ENCODE results near the gene DDN.

DDN gene

GRCh38 chr12:48980953-48981756 is 18.0 kb downstream of the DDN start:
- no peak for DNase-seq (ENCODE audit: low read depth, low spot score)
- peaks cover 86% of the 10 kb centered on the region for H3K27me3 ChIP-seq (ENCODE audit: control insufficient read depth, insufficient read depth, low read length)
- H3K4me3 ChIP-seq (ENCODE audit: low read length): peak overlapping the region; percentile 18; the same call in 1 of the 2 replicates
- H3K27ac ChIP-seq (ENCODE audit: low read length): no peak overlapping the region
- no CpG with 5 or more reads among the region's 91 CpGs for WGBS (ENCODE audit: insufficient coverage, insufficient read length)
- H3K4me1 ChIP-seq (ENCODE audit: control insufficient read depth, insufficient read depth, low read length): peaks cover 12% of the 10 kb centered on the region
- H3K9me3 ChIP-seq (ENCODE audit: control insufficient read depth, insufficient read depth, low read length): no peaks in the 10 kb centered on the region
- H3K36me3 ChIP-seq (ENCODE audit: control insufficient read depth, insufficient read depth, low read length): no peaks in the 10 kb centered on the region; the same call in 1 of the 2 replicates

DNA sequence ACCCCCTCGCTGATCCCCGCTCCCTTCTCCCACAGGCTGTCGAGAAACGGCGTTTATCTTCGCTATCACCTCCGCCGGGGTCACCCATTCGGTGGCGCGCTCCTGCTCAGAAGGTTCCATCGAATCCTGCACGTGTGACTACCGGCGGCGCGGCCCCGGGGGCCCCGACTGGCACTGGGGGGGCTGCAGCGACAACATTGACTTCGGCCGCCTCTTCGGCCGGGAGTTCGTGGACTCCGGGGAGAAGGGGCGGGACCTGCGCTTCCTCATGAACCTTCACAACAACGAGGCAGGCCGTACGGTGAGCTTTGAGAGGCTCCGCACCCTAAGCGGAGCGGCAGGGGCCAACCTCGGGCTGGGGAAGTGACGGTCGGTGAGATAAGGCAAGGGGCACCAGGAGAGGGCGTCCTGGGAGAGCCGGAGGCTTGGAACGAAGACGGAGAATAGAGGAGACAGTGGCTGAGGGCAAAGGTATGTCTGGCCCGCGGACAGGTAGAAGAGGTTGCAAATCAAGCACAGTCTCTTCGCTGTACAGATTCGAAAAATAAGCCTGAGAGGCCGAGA is 18.7 kb downstream of the DDN start:
- peaks cover 88% of the 10 kb centered on the region for H3K27me3 ChIP-seq (ENCODE audit: control insufficient read depth, insufficient read depth, low read length)
- no peaks in the 10 kb centered on the region for H3K9me3 ChIP-seq (ENCODE audit: control insufficient read depth, insufficient read depth, low read length)
- no peak for DNase-seq (ENCODE audit: low read depth, low spot score)
- no peak overlapping the region for H3K27ac ChIP-seq (ENCODE audit: low read length)
- peak overlapping the region; percentile 18; the same call in 1 of the 2 replicates for H3K4me3 ChIP-seq (ENCODE audit: low read length)
- WGBS (ENCODE audit: insufficient coverage, insufficient read length): no CpG with 5 or more reads among the region's 46 CpGs
- no peaks in the 10 kb centered on the region; the same call in 1 of the 2 replicates for H3K36me3 ChIP-seq (ENCODE audit: control insufficient read depth, insufficient read depth, low read length)
- peaks cover 12% of the 10 kb centered on the region for H3K4me1 ChIP-seq (ENCODE audit: control insufficient read depth, insufficient read depth, low read length)

- Histone ChIP-seq H3K27ac (ENCODE audit: low read length) (no peak overlapping the region), H3K4me3 (ENCODE audit: low read length) (no peak overlapping the region; the same call in 1 of the 2 replicates), H3K36me3 (ENCODE audit: control insufficient read depth, insufficient read depth, low read length) (no peaks in the 10 kb centered on the region; the same call in 1 of the 2 replicates), H3K4me1 (ENCODE audit: control insufficient read depth, insufficient read depth, low read length) (peaks cover 12% of the 10 kb centered on the region), H3K27me3 (ENCODE audit: control insufficient read depth, insufficient read depth, low read length) (peaks cover 83% of the 10 kb centered on the region), H3K9me3 (ENCODE audit: control insufficient read depth, insufficient read depth, low read length) (no peaks in the 10 kb centered on the region)
- DNase-seq (ENCODE audit: low read depth, low spot score): no peak
- no CpG with 5 or more reads among the region's 55 CpGs for WGBS (ENCODE audit: insufficient coverage, insufficient read length)
These were observed 19.4 kb downstream of the DDN start for GRCh38 chr12:48979602-48980388.

DNA sequence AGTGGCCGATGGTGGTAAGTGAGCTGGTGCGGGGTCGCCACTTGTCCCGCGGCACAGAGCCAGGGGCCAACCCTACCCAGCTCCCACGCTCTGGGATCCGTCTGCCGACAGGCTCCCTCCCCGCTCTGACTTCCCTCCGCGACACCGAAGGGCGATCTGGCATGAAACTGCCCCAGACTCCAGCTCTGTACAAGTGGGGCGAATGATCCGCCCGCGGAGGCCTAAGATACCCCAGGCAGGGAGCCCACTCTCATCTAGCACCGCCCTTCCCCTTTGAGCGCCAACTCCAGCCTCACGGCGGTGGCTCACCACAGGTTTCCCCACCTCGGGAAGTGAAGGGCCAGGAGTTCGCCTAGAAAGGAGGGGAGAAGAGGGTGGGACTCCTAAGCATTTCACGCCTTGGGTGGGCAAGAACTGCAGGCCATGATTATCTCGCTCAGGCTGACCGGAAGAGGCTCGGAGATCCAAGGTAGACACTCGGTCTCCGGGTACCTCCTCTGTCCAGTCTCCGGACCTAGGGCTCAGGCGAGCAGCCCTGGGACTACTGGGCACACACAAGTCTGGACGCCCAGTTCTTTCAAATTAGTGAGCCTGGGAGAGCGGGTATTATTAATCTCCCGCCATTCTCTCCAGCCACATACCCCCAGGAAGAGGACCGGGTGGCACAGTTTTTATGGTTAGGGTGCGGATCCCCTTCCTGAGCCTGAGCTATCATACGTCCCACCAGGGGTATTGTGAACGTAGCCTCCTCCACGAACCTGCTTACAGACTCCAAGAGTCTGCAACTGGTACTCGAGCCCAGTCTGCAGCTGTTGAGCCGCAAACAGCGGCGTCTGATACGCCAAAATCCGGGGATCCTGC is 20.2 kb downstream of the DDN start:
- H3K4me3 ChIP-seq (ENCODE audit: low read length): no peak overlapping the region; the same call in 1 of the 2 replicates
- DNase-seq (ENCODE audit: low read depth, low spot score): no peak
- peaks cover 82% of the 10 kb centered on the region for H3K27me3 ChIP-seq (ENCODE audit: control insufficient read depth, insufficient read depth, low read length)
- H3K4me1 ChIP-seq (ENCODE audit: control insufficient read depth, insufficient read depth, low read length): peaks cover 13% of the 10 kb centered on the region
- H3K36me3 ChIP-seq (ENCODE audit: control insufficient read depth, insufficient read depth, low read length): no peaks in the 10 kb centered on the region; the same call in 1 of the 2 replicates
- no peak overlapping the region for H3K27ac ChIP-seq (ENCODE audit: low read length)
- no CpG with 5 or more reads among the region's 45 CpGs for whole genome bisulfite sequencing (ENCODE audit: insufficient coverage, insufficient read length)
- H3K9me3 ChIP-seq (ENCODE audit: control insufficient read depth, insufficient read depth, low read length): no peaks in the 10 kb centered on the region

- H3K4me3 ChIP-seq (ENCODE audit: low read length): peak within 1 kb of the TSS; percentile 14; the same call in 1 of the 2 replicates
- DNase-seq (ENCODE audit: low read depth, low spot score): no peak
- H3K4me1 ChIP-seq (ENCODE audit: control insufficient read depth, insufficient read depth, low read length): peaks cover 13% of the 10 kb centered on the region
- no CpG with 5 or more reads among the region's 45 CpGs for WGBS (ENCODE audit: insufficient coverage, insufficient read length)
- peaks cover 82% of the 10 kb centered on the region for H3K27me3 ChIP-seq (ENCODE audit: control insufficient read depth, insufficient read depth, low read length)
- H3K9me3 ChIP-seq (ENCODE audit: control insufficient read depth, insufficient read depth, low read length): no peaks in the 10 kb centered on the region
- no peaks in the 10 kb centered on the region; the same call in 1 of the 2 replicates for H3K36me3 ChIP-seq (ENCODE audit: control insufficient read depth, insufficient read depth, low read length)
- no peak within 1 kb of the TSS for H3K27ac ChIP-seq (ENCODE audit: low read length)
These were observed 20.9 kb downstream of the DDN start, which contains the start of gene WNT1 for GRCh38 chr12:48978291-48978740. Gene WNT1, plus strand, starts transcription at chr12:48978322. Its CDS starts 329 bp downstream, at chr12:48978651.

DNA sequence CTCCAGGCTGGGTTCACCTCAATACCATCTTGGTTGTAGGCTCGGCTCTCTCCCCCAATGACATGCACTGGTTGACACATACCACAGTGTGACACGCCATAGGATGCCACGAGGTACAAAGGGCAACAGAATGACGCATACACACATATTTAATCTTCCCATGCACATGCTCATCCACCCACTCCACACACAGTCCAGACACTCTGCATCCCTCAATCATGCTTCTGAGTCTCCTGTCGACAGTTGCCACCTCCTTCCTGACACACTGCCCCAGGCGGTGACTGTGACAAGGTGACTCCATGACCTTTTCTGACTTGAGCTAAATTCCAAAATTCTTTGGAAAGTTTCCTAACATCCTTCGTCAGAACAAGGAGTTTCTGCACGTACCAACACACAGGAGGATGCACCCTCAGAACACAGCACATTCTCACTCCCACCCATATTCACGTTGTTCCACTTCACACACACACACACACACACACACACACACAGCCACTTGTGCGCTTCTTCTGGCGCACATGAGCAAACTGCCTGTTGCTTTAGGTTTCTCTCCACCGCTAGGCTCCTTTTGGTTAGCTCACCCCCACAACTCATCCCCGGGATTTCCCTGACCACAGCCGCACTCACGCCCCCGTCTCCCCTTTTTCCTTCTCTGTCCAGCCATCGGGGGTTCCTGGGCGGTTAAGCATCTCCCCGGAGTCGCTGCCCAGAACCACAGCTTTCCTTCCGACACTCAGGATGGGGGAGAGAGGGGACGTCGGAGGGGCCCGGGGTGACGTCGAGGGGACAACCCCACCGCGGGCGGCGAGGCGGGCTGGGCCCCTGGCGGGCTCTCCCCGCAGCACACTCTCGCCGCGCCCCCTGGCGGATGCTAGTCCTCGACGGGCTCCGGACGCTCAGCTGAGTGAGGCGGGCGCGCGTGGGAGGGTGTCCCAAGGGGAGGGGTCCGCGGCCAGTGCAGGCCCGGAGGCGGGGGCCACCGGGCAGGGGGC is 21.6 kb downstream of the DDN start:
- Histone ChIP-seq H3K4me3 (ENCODE audit: low read length) (peak overlapping the region; percentile 14; the same call in 1 of the 2 replicates), H3K9me3 (ENCODE audit: control insufficient read depth, insufficient read depth, low read length) (no peaks in the 10 kb centered on the region), H3K27ac (ENCODE audit: low read length) (no peak overlapping the region), H3K36me3 (ENCODE audit: control insufficient read depth, insufficient read depth, low read length) (no peaks in the 10 kb centered on the region; the same call in 1 of the 2 replicates), H3K27me3 (ENCODE audit: control insufficient read depth, insufficient read depth, low read length) (peaks cover 84% of the 10 kb centered on the region), H3K4me1 (ENCODE audit: control insufficient read depth, insufficient read depth, low read length) (peaks cover 13% of the 10 kb centered on the region)
- DNase-seq (ENCODE audit: low read depth, low spot score): no peak
- WGBS (ENCODE audit: insufficient coverage, insufficient read length): no CpG with 5 or more reads among the region's 50 CpGs

DNA sequence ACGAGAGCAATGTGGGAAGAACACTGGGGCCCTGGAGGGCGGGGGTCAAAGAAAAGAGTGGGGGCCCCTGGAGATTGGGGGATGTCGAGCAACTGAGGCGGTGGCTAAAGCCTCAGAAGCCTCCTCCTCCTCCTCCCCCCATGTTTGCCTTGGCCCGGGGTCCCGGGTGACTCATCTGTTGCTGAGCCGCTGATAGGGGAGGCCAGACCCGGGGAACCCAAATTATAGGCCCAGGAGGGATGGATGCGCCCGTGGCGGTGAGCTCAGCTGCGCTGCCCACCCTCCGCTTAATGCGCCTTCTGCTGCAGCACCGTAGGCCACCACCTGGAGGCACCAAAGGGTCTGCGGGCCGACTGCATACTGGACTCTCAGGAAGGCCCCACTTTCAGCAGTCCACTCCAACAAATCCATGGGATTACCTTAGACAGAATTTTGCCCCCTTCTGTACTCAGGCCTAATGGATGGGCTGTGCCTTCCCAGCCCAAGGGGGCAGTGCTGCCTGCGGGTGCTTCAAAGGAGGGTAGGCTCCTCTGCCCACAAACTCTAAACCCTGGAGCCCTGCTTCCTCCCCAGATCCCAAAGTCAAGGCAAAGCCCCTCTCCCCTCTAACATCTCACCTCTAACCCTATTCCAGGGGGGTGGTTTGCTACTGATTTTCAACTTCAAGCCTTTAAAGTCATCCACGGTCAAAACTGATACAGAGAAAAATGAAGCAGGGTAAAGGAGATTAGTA is 25.1 kb downstream of the DDN start:
- H3K27ac ChIP-seq (ENCODE audit: low read length): no peak overlapping the region
- H3K27me3 ChIP-seq (ENCODE audit: control insufficient read depth, insufficient read depth, low read length): peaks cover 84% of the 10 kb centered on the region
- no peaks in the 10 kb centered on the region for H3K36me3 ChIP-seq (ENCODE audit: control insufficient read depth, insufficient read depth, low read length)
- H3K9me3 ChIP-seq (ENCODE audit: control insufficient read depth, insufficient read depth, low read length): no peaks in the 10 kb centered on the region
- H3K4me3 ChIP-seq (ENCODE audit: low read length): no peak overlapping the region
- no CpG with 5 or more reads among the region's 19 CpGs for WGBS (ENCODE audit: insufficient coverage, insufficient read length)
- H3K4me1 ChIP-seq (ENCODE audit: control insufficient read depth, insufficient read depth, low read length): peaks cover 20% of the 10 kb centered on the region
- DNase-seq (ENCODE audit: low read depth, low spot score): no peak

DNA sequence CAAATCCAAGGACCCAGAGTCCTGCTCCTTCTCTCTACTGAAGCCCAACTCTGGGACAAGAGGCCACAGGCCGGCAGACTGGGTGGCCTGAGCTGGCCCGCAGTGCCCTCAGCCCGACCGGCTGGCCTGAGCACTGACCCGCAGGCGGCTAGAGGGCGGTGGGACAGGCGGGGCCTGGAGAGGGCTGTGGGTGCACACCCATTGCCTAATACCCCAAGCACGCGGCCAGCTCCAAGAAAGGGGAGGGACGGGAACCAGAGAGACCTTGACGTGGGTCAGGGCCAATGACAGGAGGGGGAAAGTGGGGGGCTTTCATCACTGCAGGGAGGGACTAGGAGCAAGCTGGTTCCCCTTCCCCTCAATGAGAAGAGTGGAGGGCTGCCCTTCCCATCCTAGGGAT is 25.6 kb downstream of the DDN start:
- Histone ChIP-seq H3K4me1 (ENCODE audit: control insufficient read depth, insufficient read depth, low read length) (peaks cover 19% of the 10 kb centered on the region), H3K27me3 (ENCODE audit: control insufficient read depth, insufficient read depth, low read length) (peaks cover 80% of the 10 kb centered on the region), H3K27ac (ENCODE audit: low read length) (no peak overlapping the region), H3K4me3 (ENCODE audit: low read length) (no peak overlapping the region), H3K36me3 (ENCODE audit: control insufficient read depth, insufficient read depth, low read length) (no peaks in the 10 kb centered on the region), H3K9me3 (ENCODE audit: control insufficient read depth, insufficient read depth, low read length) (no peaks in the 10 kb centered on the region)
- WGBS (ENCODE audit: insufficient coverage, insufficient read length): no CpG with 5 or more reads among the region's 12 CpGs
- no peak for DNase-seq (ENCODE audit: low read depth, low spot score)

Data from iPS DF 6.9 (cell line).